Peyer's patch (tissue), 4 donors: Measurements from ENCODE around the gene RTN4.

Source experiments
- CTCF ChIP-seq, 6 experiments: fragments of 450-650 bp in 4 of 6; fragments of 200-600 bp in 2 of 6; sonication (generic) in 1 of 6; IDR thresholded peaks; one replicate each; pipeline ENCODE4 v1.5.1; 2017 to 2019; ENCODE audit warnings: antibody characterized with exemption in 6 of 6, mild to moderate bottlenecking in 3 of 6, moderate library complexity in 1 of 6
- POLR2A ChIP-seq, 2 donors: fragments of 450-650 bp; IDR thresholded peaks; one replicate each; pipeline ENCODE4 v1.5.1; 2017; ENCODE audit warnings: antibody characterized with exemption in 2 of 2, mild to moderate bottlenecking in 2 of 2, moderate library complexity in 2 of 2

- TF ChIP-seq POLR2A (IDR thresholded peaks at IDR 0.05) (no peak), CTCF (IDR thresholded peaks at IDR 0.05) (no peak)
Observed at GRCh38 chr2:55097461-55098410, 47.5 kb upstream of the RTN4 start.
